ENCODE measurements around the gene RPS17. TPM values are rescaled to one million over a fixed set of nuclear protein-coding genes. Genes with fewer than 3 reads are reported as not detected.

The RPS17 gene
- 677 and 761 TPM in 2 replicates for total RNA-seq

GRCh38 chr15:82540055-82540983 lies at the start of gene RPS17:
RPS17 (minus strand) TSS chr15:82540457; CDS start chr15:82540428, 29 bp downstream.

Other genes with a start within 250 kb of the RPS17 start
- 0.36 and 0.65 TPM in 2 replicates for gene GOLGA6L10, start 191.0 kb downstream of the RPS17 start, total RNA-seq
- gene GOLGA6L9, start 110.6 kb downstream of the RPS17 start, total RNA-seq: 0.85 and 1.6 TPM in 2 replicates
- gene CPEB1, start 106.9 kb upstream of the RPS17 start, total RNA-seq: 13.1 and 14.9 TPM in 2 replicates
- 0.12 and 1.6 TPM in 2 replicates for gene AP3B2, start 169.4 kb upstream of the RPS17 start, total RNA-seq